Measurements from ENCODE around the gene VANGL2. TPM values are rescaled to one million over a fixed set of nuclear protein-coding genes. Genes with fewer than 3 reads are reported as not detected.

Gene VANGL2
- total and polyA plus RNA-seq, 9 of the 15 experiments (the other 6 are each of a cell fraction or from before 2014, with no cell fraction given), result 0.28 to 4.0 (median 0.98) TPM

- TF ChIP-seq, protein P1, sequence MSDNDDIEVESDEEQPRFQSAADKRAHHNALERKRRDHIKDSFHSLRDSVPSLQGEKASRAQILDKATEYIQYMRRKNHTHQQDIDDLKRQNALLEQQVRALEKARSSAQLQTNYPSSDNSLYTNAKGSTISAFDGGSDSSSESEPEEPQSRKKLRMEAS (CRISPR knock-in tag; IDR thresholded peaks at IDR 0.05), result no peak
- TF ChIP-seq, protein P2, sequence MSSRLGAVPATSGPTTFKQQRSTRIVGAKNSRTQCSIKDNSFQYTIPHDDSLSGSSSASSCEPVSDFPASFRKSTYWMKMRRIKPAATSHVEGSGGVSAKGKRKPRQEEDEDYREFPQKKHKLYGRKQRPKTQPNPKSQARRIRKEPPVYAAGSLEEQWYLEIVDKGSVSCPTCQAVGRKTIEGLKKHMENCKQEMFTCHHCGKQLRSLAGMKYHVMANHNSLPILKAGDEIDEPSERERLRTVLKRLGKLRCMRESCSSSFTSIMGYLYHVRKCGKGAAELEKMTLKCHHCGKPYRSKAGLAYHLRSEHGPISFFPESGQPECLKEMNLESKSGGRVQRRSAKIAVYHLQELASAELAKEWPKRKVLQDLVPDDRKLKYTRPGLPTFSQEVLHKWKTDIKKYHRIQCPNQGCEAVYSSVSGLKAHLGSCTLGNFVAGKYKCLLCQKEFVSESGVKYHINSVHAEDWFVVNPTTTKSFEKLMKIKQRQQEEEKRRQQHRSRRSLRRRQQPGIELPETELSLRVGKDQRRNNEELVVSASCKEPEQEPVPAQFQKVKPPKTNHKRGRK (tag; IDR thresholded peaks at IDR 0.05), result no peak
- TF ChIP-seq ZBTB17 (CRISPR knock-in tag; IDR thresholded peaks at IDR 0.05) (0 out of 2 replicates have a peak, but pooled peaks have one; percentile 38), NFIC (IDR thresholded peaks at IDR 0.05) (peak; percentile 24; the same call in 1 of the 2 replicates), ZNF589 (CRISPR knock-in tag; IDR thresholded peaks at IDR 0.05; ENCODE audit: low read depth) (peak; percentile 80; the same call in 1 of the 2 replicates), GTF2A2 (tag; IDR thresholded peaks at IDR 0.05) (peak; percentile 70; the same call in 1 of the 2 replicates), HMG20A (CRISPR knock-in tag; conservative IDR thresholded peaks at IDR 0.05) (no peak), NR1H2 (CRISPR knock-in tag; IDR thresholded peaks at IDR 0.05) (no peak), ZNF584 (CRISPR knock-in tag; IDR thresholded peaks at IDR 0.05; ENCODE audit: low read depth) (peak; percentile 68; the same call in 1 of the 2 replicates), E2F8 (IDR thresholded peaks at IDR 0.05; ENCODE audit: low read depth, partially characterized antibody) (no peak), CREB3 (tag; conservative IDR thresholded peaks at IDR 0.05; ENCODE audit: low read depth) (peak; percentile 50; the same call in 1 of the 2 replicates)
- TF ChIP-seq, protein P3, sequence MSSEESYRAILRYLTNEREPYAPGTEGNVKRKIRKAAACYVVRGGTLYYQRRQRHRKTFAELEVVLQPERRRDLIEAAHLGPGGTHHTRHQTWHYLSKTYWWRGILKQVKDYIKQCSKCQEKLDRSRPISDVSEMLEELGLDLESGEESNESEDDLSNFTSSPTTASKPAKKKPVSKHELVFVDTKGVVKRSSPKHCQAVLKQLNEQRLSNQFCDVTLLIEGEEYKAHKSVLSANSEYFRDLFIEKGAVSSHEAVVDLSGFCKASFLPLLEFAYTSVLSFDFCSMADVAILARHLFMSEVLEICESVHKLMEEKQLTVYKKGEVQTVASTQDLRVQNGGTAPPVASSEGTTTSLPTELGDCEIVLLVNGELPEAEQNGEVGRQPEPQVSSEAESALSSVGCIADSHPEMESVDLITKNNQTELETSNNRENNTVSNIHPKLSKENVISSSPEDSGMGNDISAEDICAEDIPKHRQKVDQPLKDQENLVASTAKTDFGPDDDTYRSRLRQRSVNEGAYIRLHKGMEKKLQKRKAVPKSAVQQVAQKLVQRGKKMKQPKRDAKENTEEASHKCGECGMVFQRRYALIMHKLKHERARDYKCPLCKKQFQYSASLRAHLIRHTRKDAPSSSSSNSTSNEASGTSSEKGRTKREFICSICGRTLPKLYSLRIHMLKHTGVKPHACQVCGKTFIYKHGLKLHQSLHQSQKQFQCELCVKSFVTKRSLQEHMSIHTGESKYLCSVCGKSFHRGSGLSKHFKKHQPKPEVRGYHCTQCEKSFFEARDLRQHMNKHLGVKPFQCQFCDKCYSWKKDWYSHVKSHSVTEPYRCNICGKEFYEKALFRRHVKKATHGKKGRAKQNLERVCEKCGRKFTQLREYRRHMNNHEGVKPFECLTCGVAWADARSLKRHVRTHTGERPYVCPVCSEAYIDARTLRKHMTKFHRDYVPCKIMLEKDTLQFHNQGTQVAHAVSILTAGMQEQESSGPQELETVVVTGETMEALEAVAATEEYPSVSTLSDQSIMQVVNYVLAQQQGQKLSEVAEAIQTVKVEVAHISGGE (CRISPR knock-in tag; IDR thresholded peaks at IDR 0.05), result 0 out of 6 replicates have a peak, but pooled peaks of 1 of the 3 experiments have one; percentile 9
Observed at GRCh38 chr1:160429125-160429561, 28.8 kb downstream of the VANGL2 start (continued).

Data from K562 (cell line).